Neural cell (in vitro differentiated cells): ENCODE data around the gene XDH. TPM values are rescaled to one million over a fixed set of nuclear protein-coding genes. Genes with fewer than 3 reads are reported as not detected.

Source experiments
- H2AFZ ChIP-seq: fragments of 200-600, 300-800 bp; sonication (generic), shearing (Covaris generic); 2 replicates; pipeline ENCODE4 v1.6.0; 2014; ENCODE audit warnings: low read depth, mild to moderate bottlenecking, antibody characterized with exemption, low read length, moderate library complexity
- H3F3A ChIP-seq: fragments of 200-600 bp; shearing (Covaris generic); 2 replicates; pipeline ENCODE4 v1.6.1; 2016; ENCODE audit warnings: mild to moderate bottlenecking, moderate library complexity, mixed read lengths, antibody characterized with exemption, low read length; ENCODE audit not compliant: insufficient read depth, poor library complexity, severe bottlenecking
- H3K27ac ChIP-seq: fragments of 200-600, 300-800 bp; sonication (generic), shearing (Covaris generic); 2 replicates; pipeline ENCODE4 v1.5.1; 2014; ENCODE audit warnings: mild to moderate bottlenecking, low read length, moderate library complexity
- H3K27me3 ChIP-seq: fragments of 300-800, 200-600 bp; sonication (generic), shearing (Covaris generic); 2 replicates; pipeline ENCODE4 v1.6.0; 2014; ENCODE audit warnings: mild to moderate bottlenecking, low read depth, low read length, moderate library complexity; ENCODE audit not compliant: insufficient read depth
- H3K36me3 ChIP-seq: fragments of 300-800, 200-600 bp; sonication (generic), shearing (Covaris generic); 2 replicates; pipeline ENCODE4 v1.5.1; 2014; ENCODE audit warnings: mild to moderate bottlenecking, antibody characterized with exemption, low read length, moderate library complexity; ENCODE audit not compliant: insufficient read depth
- H3K4me2 ChIP-seq: fragments of 300-800, 200-600 bp; sonication (generic), shearing (Covaris generic); 2 replicates; pipeline ENCODE4 v1.6.0; 2014; ENCODE audit warnings: mild to moderate bottlenecking, low read length
- H3K4me3 ChIP-seq: fragments of 300-800, 200-600 bp; sonication (generic), shearing (Covaris generic); 2 replicates; pipeline ENCODE4 v1.5.1; 2014; ENCODE audit warnings: mild to moderate bottlenecking, low read length, moderate library complexity
- H3K79me2 ChIP-seq: fragments of 200-600 bp; shearing (Covaris generic); replicated peaks from 2 replicates; pipeline ENCODE4 v1.6.0; 2014; ENCODE audit warnings: mild to moderate bottlenecking, low read length, moderate library complexity; ENCODE audit not compliant: insufficient read depth
- H3K9ac ChIP-seq: fragments of 300-800, 200-600 bp; sonication (generic), shearing (Covaris generic); 2 replicates; pipeline ENCODE4 v1.6.1; 2016; ENCODE audit warnings: mild to moderate bottlenecking, low read length, mixed read lengths
- H3K9me2 ChIP-seq: fragments of 200-600 bp; shearing (Covaris generic); 2 replicates; pipeline ENCODE4 v1.6.1; 2016; ENCODE audit warnings: mild to moderate bottlenecking, low read length, mixed read lengths; ENCODE audit not compliant: insufficient read depth
- H3K9me3 ChIP-seq: fragments of 200-600, 300-800 bp; sonication (generic), shearing (Covaris generic); 2 replicates; pipeline ENCODE4 v1.6.1; 2016; ENCODE audit warnings: mild to moderate bottlenecking, mixed run types, low read length, moderate library complexity, mixed read lengths
- H4K20me1 ChIP-seq: fragments of 200-600 bp; shearing (Covaris generic); 2 replicates; pipeline ENCODE4 v1.6.1; 2016; ENCODE audit warnings: mild to moderate bottlenecking, mixed run types; ENCODE audit not compliant: insufficient read depth
- EP300 ChIP-seq: fragments of 450-650 bp; conservative IDR thresholded peaks from 2 replicates; pipeline ENCODE4 v1.6.1; 2014; ENCODE audit warnings: antibody characterized with exemption, mild to moderate bottlenecking, moderate library complexity; ENCODE audit not compliant: poor library complexity, severe bottlenecking
- EZH2 ChIP-seq: fragments of 200-600, 300-800 bp; shearing (Covaris generic), sonication (generic); IDR thresholded peaks from 2 replicates; pipeline ENCODE4 v1.6.1; 2014; ENCODE audit warnings: antibody characterized with exemption, low read length, borderline replicate concordance, mild to moderate bottlenecking; ENCODE audit not compliant: insufficient read depth, poor library complexity, severe bottlenecking
- MXI1 ChIP-seq: fragments of 450-650 bp; conservative IDR thresholded peaks from 2 replicates; pipeline ENCODE4 v1.6.1; 2014; ENCODE audit warnings: antibody characterized with exemption, mild to moderate bottlenecking; ENCODE audit not compliant: poor library complexity, severe bottlenecking
- POLR2AphosphoS5 ChIP-seq: IDR thresholded peaks from 2 replicates; pipeline ENCODE4 v1.6.1; 2012
- RAD21 ChIP-seq: fragments of 450-650 bp; conservative IDR thresholded peaks from 2 replicates; pipeline ENCODE4 v1.6.1; 2014; ENCODE audit warnings: antibody characterized with exemption, mild to moderate bottlenecking, moderate library complexity
- SMC3 ChIP-seq: fragments of 450-650 bp; conservative IDR thresholded peaks from 2 replicates; pipeline ENCODE4 v1.6.1; 2014; ENCODE audit warnings: antibody characterized with exemption, mild to moderate bottlenecking, moderate library complexity; ENCODE audit not compliant: poor library complexity
- TAF1 ChIP-seq: IDR thresholded peaks from 2 replicates; pipeline ENCODE4 v1.6.1; 2012; ENCODE audit warnings: low read depth
- polyA plus RNA-seq: library from polyadenylated mRNA; depleted of rRNA; stranded (reverse); fragments of >200 nt; gene quantifications from 2 replicates; pipeline ENCODE4 v1.2.3, GENCODE V29; 2014
- TF ChIP-seq, protein P1 (sequence below): fragments of 450-650 bp; IDR thresholded peaks from 2 replicates; pipeline ENCODE4 v1.5.1; 2014; ENCODE audit warnings: antibody characterized with exemption, mild to moderate bottlenecking, moderate library complexity; ENCODE audit not compliant: poor library complexity, severe bottlenecking
- TF ChIP-seq, protein P2 (sequence below): IDR thresholded peaks from 2 replicates; pipeline ENCODE4 v1.6.1; 2012; ENCODE audit warnings: borderline replicate concordance

The XDH gene
- polyA plus RNA-seq, 1 donor from 2014 or later = 0.48 TPM

DNA sequence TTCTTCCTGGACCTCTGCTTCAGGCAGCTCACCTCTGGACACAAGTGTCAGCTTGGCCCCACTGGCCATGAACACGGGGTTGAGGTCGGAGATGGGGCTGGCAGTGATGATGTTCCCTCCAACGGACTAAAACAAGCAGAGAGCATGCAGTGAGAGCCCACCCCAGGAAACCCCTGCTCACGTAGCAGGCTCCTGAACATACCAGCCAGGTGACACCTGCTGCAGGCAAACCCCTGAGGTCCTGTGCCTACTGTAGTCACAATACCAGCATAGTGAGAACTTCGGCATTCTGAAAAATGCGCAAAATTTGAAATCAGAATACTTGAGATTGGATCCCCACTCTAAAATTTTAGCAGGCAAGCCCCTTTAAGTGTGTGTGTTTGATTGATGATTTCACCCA is 32.9 kb downstream of the XDH start:
- Histone ChIP-seq H3K27me3 (no peaks in the 10 kb centered on the region), H3K4me3 (no peak overlapping the region), H3K36me3 (no peaks in the 10 kb centered on the region), H3F3A (no peaks in the 10 kb centered on the region), H3K27ac (no peak overlapping the region), H3K9me3 (no peaks in the 10 kb centered on the region), H3K9ac (no peak overlapping the region), H3K4me2 (no peak overlapping the region), H4K20me1 (no peaks in the 10 kb centered on the region), H2AFZ (no peak overlapping the region), H3K79me2 (no peaks in the 10 kb centered on the region), H3K9me2 (no peaks in the 10 kb centered on the region)
- TF ChIP-seq TAF1 = no peak
- no peak for TF ChIP-seq MXI1
- TF ChIP-seq, protein P1, sequence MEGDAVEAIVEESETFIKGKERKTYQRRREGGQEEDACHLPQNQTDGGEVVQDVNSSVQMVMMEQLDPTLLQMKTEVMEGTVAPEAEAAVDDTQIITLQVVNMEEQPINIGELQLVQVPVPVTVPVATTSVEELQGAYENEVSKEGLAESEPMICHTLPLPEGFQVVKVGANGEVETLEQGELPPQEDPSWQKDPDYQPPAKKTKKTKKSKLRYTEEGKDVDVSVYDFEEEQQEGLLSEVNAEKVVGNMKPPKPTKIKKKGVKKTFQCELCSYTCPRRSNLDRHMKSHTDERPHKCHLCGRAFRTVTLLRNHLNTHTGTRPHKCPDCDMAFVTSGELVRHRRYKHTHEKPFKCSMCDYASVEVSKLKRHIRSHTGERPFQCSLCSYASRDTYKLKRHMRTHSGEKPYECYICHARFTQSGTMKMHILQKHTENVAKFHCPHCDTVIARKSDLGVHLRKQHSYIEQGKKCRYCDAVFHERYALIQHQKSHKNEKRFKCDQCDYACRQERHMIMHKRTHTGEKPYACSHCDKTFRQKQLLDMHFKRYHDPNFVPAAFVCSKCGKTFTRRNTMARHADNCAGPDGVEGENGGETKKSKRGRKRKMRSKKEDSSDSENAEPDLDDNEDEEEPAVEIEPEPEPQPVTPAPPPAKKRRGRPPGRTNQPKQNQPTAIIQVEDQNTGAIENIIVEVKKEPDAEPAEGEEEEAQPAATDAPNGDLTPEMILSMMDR = no peak
- no peak for TF ChIP-seq SMC3
- no peak for TF ChIP-seq EZH2
- TF ChIP-seq, protein P2, sequence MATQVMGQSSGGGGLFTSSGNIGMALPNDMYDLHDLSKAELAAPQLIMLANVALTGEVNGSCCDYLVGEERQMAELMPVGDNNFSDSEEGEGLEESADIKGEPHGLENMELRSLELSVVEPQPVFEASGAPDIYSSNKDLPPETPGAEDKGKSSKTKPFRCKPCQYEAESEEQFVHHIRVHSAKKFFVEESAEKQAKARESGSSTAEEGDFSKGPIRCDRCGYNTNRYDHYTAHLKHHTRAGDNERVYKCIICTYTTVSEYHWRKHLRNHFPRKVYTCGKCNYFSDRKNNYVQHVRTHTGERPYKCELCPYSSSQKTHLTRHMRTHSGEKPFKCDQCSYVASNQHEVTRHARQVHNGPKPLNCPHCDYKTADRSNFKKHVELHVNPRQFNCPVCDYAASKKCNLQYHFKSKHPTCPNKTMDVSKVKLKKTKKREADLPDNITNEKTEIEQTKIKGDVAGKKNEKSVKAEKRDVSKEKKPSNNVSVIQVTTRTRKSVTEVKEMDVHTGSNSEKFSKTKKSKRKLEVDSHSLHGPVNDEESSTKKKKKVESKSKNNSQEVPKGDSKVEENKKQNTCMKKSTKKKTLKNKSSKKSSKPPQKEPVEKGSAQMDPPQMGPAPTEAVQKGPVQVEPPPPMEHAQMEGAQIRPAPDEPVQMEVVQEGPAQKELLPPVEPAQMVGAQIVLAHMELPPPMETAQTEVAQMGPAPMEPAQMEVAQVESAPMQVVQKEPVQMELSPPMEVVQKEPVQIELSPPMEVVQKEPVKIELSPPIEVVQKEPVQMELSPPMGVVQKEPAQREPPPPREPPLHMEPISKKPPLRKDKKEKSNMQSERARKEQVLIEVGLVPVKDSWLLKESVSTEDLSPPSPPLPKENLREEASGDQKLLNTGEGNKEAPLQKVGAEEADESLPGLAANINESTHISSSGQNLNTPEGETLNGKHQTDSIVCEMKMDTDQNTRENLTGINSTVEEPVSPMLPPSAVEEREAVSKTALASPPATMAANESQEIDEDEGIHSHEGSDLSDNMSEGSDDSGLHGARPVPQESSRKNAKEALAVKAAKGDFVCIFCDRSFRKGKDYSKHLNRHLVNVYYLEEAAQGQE = no peak
- TF ChIP-seq EP300 = no peak
- no peak for TF ChIP-seq RAD21
- no peak for TF ChIP-seq POLR2AphosphoS5

DNA sequence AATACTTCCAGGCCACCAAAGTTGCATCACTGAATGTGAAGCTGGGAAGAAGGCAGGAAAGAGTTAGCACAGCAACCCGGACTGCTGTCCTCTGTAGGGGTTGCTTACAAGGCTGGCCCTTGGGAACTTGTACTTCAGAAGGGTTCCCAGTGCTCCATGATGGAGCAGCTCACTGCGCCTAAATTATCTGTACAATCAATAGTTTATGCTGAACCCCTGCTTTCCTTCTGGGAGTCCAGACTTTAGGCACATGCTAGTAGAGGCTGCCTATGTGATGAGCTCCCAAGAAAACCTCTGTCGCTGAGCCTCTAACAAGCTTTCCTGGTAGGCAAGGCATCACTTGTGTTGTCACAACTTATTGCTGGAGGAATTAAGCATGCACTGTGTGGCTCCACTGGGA is 34.3 kb downstream of the XDH start:
- no peak overlapping the region for H3K9ac ChIP-seq
- no peak overlapping the region for H3K27ac ChIP-seq
- no peak overlapping the region for H3K4me3 ChIP-seq
- H4K20me1 ChIP-seq = no peaks in the 10 kb centered on the region
- no peaks in the 10 kb centered on the region for H3K9me3 ChIP-seq
- H2AFZ ChIP-seq = no peak overlapping the region
- TF ChIP-seq POLR2AphosphoS5 = no peak
- no peaks in the 10 kb centered on the region for H3K9me2 ChIP-seq
- H3F3A ChIP-seq = no peaks in the 10 kb centered on the region
- H3K36me3 ChIP-seq = no peaks in the 10 kb centered on the region
- no peaks in the 10 kb centered on the region for H3K27me3 ChIP-seq
- H3K79me2 ChIP-seq = no peaks in the 10 kb centered on the region
- H3K4me2 ChIP-seq = no peak overlapping the region

DNA sequence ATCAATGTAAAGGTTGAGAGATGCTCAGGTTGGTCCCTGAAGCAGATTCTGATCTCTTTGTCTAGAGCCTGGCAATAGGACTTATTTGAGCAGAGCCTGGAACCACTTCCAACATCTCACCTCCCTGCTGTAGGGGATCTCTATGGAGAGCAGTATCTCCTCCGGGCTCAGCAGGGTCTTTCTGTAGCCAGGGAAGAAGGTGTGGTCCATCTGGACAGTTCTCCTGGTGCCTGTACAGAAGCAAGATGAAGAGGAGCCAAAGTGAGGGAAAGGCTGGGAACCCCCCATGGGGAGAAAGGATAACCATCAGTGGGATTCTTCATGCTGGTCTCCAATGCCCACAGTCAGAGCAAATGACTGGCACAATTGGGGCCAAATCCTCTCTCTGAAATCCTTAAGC is 34.8 kb downstream of the XDH start:
- no peak overlapping the region for H3K4me3 ChIP-seq
- H3K27ac ChIP-seq = no peak overlapping the region
- no peaks in the 10 kb centered on the region for H4K20me1 ChIP-seq
- no peaks in the 10 kb centered on the region for H3K9me3 ChIP-seq
- no peaks in the 10 kb centered on the region for H3K9me2 ChIP-seq
- no peak overlapping the region for H2AFZ ChIP-seq
- TF ChIP-seq EZH2 (no peak), EP300 (no peak), POLR2AphosphoS5 (no peak), TAF1 (no peak), SMC3 (no peak), RAD21 (no peak), MXI1 (no peak)
- TF ChIP-seq, protein P2 = no peak
- TF ChIP-seq, protein P1 = no peak
- H3K79me2 ChIP-seq = no peaks in the 10 kb centered on the region
- H3K27me3 ChIP-seq = no peaks in the 10 kb centered on the region
- H3K9ac ChIP-seq = no peak overlapping the region
- no peaks in the 10 kb centered on the region for H3F3A ChIP-seq
- H3K36me3 ChIP-seq = no peaks in the 10 kb centered on the region
- no peak overlapping the region for H3K4me2 ChIP-seq
